Natural killer cell (primary cell): ENCODE measurements around the gene BSN. TPM values are rescaled to one million over a fixed set of nuclear protein-coding genes. Genes with fewer than 3 reads are reported as not detected.
A peak's percentile ranks its signal among the peaks of the same experiment; 100 is the strongest.

ENCODE experiments used
- ATAC-seq, 3 donors: fragments of 150-1000 bp in 2 of 3; fragments of 200-7000 bp in 1 of 3; cut with Tn5 transposase; 1 replicate in 1 of 3; 2 replicates in 2 of 3; pipeline ENCODE4 v1.10.0; 2021; ENCODE audit warnings: mild to moderate bottlenecking in 2 of 3, moderate library complexity in 2 of 3
- DNase-seq, 2 donors: peaks; one replicate each; pipeline versions ENCODE4 v3.0.0 to v3.0.0-alpha.2; 2013 to 2021; ENCODE audit warnings: mixed read lengths in 1 of 2
- H3K27ac ChIP-seq: one replicate; pipeline ENCODE4 v1.5.1; 2013; ENCODE audit warnings: mild to moderate bottlenecking, low read length
- H3K27me3 ChIP-seq: one replicate; pipeline ENCODE4 v1.6.1; 2013; ENCODE audit warnings: low read length; ENCODE audit not compliant: control insufficient read depth, insufficient read depth
- H3K36me3 ChIP-seq: one replicate; pipeline ENCODE4 v1.6.1; 2013; ENCODE audit warnings: low read length; ENCODE audit not compliant: control insufficient read depth, insufficient read depth
- H3K4me1 ChIP-seq: one replicate; pipeline ENCODE4 v1.6.1; 2013; ENCODE audit warnings: low read length; ENCODE audit not compliant: control insufficient read depth, insufficient read depth
- H3K4me3 ChIP-seq: one replicate; pipeline ENCODE4 v1.5.1; 2013; ENCODE audit warnings: low read length
- H3K9me3 ChIP-seq: one replicate; pipeline ENCODE4 v1.6.1; 2013; ENCODE audit warnings: low read length; ENCODE audit not compliant: control insufficient read depth, insufficient read depth
- H3K27ac Mint-ChIP-seq, 2 donors: one replicate each; pipeline ENCODE4 v1.8.0; 2022; ENCODE audit warnings: mild to moderate bottlenecking in 2 of 2, mixed read lengths in 2 of 2, moderate library complexity in 1 of 2
- H3K27me3 Mint-ChIP-seq, 2 donors: one replicate each; pipeline ENCODE4 v1.8.0; 2022; ENCODE audit warnings: low read depth in 2 of 2, mixed read lengths in 2 of 2
- H3K36me3 Mint-ChIP-seq: one replicate; pipeline ENCODE4 v1.8.0; 2022; ENCODE audit warnings: mixed read lengths
- H3K4me1 Mint-ChIP-seq, 2 donors: one replicate each; pipeline ENCODE4 v1.8.0; 2022; ENCODE audit warnings: mixed read lengths in 2 of 2
- H3K4me3 Mint-ChIP-seq: one replicate; pipeline ENCODE4 v1.8.0; 2022; ENCODE audit warnings: mild to moderate bottlenecking, moderate library complexity, mixed read lengths
- H3K9me3 Mint-ChIP-seq, 2 donors: one replicate each; pipeline ENCODE4 v1.8.0; 2022; ENCODE audit warnings: mixed read lengths in 2 of 2
- WGBS: methylation state at CpG from one replicate; pipeline ENCODE4 v1.1.7; 2013; ENCODE audit warnings: missing lambda C conversion rate; ENCODE audit not compliant: insufficient coverage; 5-methylcytosine and 5-hydroxymethylcytosine counted together
- intact Hi-C: fragments of 100-400 bp; cut with micrococcal nuclease; formaldehyde crosslinking; loops from one replicate; pipeline ENCODE4 v1.14.2; 2022
- total RNA-seq, 4 donors: library from RNA; stranded (reverse); fragments of 120-200 nt in 1 of 4; gene quantifications; one replicate each; pipeline versions ENCODE4 v1.2.3 to v1.2.4, GENCODE V29; 2013 to 2022
- TF ChIP-seq, protein P1 (sequence below): fragments of 200-600 bp; IDR thresholded peaks from one replicate; pipeline ENCODE4 v1.8.0; 2022; ENCODE audit warnings: antibody characterized with exemption

Gene BSN
- total RNA-seq, 3 donors from 2014 or later (not counting 1 experiment from before 2014, with no cell fraction given) = 0.33 to 0.41 (median 0.35) TPM

- no peaks in the 10 kb centered on the region for H3K4me1 Mint-ChIP-seq
- intact Hi-C loops = no loop called here
- Histone ChIP-seq H3K4me1 (no peaks in the 10 kb centered on the region), H3K4me3 (no peak overlapping the region), H3K27me3 (no peaks in the 10 kb centered on the region), H3K27ac (no peak overlapping the region), H3K9me3 (no peaks in the 10 kb centered on the region), H3K36me3 (no peaks in the 10 kb centered on the region)
- ATAC-seq = no peak
- no peaks in the 10 kb centered on the region for H3K36me3 Mint-ChIP-seq
- no peak overlapping the region for H3K4me3 Mint-ChIP-seq
- WGBS = 70% methylated on average over 2 of the region's 2 CpGs
- DNase-seq = no peak
- TF ChIP-seq, protein P1, sequence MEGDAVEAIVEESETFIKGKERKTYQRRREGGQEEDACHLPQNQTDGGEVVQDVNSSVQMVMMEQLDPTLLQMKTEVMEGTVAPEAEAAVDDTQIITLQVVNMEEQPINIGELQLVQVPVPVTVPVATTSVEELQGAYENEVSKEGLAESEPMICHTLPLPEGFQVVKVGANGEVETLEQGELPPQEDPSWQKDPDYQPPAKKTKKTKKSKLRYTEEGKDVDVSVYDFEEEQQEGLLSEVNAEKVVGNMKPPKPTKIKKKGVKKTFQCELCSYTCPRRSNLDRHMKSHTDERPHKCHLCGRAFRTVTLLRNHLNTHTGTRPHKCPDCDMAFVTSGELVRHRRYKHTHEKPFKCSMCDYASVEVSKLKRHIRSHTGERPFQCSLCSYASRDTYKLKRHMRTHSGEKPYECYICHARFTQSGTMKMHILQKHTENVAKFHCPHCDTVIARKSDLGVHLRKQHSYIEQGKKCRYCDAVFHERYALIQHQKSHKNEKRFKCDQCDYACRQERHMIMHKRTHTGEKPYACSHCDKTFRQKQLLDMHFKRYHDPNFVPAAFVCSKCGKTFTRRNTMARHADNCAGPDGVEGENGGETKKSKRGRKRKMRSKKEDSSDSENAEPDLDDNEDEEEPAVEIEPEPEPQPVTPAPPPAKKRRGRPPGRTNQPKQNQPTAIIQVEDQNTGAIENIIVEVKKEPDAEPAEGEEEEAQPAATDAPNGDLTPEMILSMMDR = no peak
- no peaks in the 10 kb centered on the region for H3K9me3 Mint-ChIP-seq
- H3K27ac Mint-ChIP-seq = no peak overlapping the region
- no peaks in the 10 kb centered on the region for H3K27me3 Mint-ChIP-seq
These were observed 93.5 kb downstream of the BSN start for GRCh38 chr3:49647741-49648140.

DNA sequence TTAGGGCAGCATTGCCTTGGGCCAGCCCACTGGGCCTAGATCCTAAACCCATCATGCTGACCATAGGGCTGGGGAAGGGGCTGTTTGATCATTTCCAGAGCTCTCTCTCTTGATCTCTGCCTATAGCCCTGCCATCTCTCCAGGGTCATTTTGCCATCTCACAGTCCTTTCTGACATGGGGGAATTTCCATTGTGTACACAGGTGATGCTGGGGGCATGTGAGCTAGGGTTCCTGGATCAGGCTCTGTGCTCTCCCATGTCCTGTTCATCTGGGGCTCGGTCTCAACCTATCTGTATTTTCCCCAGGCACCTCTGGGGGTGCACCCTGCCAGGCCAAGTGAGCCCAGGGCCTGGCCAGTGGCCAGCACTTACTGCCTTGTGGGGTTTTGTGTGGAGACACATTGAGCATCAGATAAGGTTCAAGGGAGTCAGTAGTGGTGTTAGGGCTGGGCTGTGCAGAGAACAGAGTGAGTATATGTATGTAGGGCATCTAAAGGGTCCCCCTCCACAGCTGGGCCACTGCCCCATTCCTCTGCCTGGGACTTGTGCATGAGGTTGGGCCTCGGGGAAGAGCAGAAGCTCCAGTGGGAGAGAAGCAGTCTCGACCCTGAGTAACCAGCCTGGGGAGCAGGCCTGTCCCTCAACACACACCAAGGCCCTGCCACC, 94.2 kb downstream of the BSN start:
- no peaks in the 10 kb centered on the region for H3K4me1 ChIP-seq
- no peaks in the 10 kb centered on the region for H3K9me3 ChIP-seq
- no peaks in the 10 kb centered on the region for H3K36me3 Mint-ChIP-seq
- no peaks in the 10 kb centered on the region for H3K27me3 ChIP-seq
- ATAC-seq (no peak), DNase-seq (no peak)
- no peak overlapping the region for H3K4me3 ChIP-seq
- no peaks in the 10 kb centered on the region for H3K36me3 ChIP-seq
- H3K4me3 Mint-ChIP-seq = no peak overlapping the region
- H3K27me3 Mint-ChIP-seq = no peaks in the 10 kb centered on the region
- H3K9me3 Mint-ChIP-seq = no peaks in the 10 kb centered on the region
- WGBS = 73% methylated on average over 3 of the region's 3 CpGs
- H3K27ac ChIP-seq = no peak overlapping the region
- H3K27ac Mint-ChIP-seq = no peak overlapping the region
- no peaks in the 10 kb centered on the region for H3K4me1 Mint-ChIP-seq
- TF ChIP-seq, protein P1 = no peak
- intact Hi-C loops = no loop called here

DNA sequence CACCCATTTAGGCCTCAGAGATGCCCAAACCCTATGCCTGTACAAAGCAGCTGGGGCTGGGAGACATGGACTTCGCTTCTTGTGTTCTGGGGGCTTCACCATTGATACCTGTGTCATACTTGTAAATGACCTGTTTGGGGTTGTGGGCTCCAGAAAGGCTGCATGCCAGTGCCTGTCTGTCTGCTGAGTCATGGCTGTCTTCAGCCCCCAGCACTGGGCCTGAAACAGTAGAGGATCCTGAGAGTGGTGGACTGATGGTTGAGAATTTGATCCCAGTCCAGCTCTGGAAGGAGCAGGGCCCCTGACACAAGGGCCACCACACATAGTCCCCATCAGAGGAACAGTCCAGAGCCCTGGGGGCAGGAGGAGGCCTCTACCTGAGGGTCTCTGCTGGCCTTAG, 95.3 kb downstream of the BSN start:
- 90% methylated on average over 1 of the region's 1 CpG for WGBS
- DNase-seq (no peak), ATAC-seq (no peak)
- Histone ChIP-seq H3K4me3 (no peak overlapping the region), H3K27ac (no peak overlapping the region), H3K4me1 (no peaks in the 10 kb centered on the region), H3K36me3 (no peaks in the 10 kb centered on the region), H3K27me3 (no peaks in the 10 kb centered on the region), H3K9me3 (no peaks in the 10 kb centered on the region)
- H3K4me1 Mint-ChIP-seq = no peaks in the 10 kb centered on the region
- H3K9me3 Mint-ChIP-seq = no peaks in the 10 kb centered on the region
- TF ChIP-seq, protein P1 = no peak
- intact Hi-C loops = no loop called here
- no peak overlapping the region for H3K27ac Mint-ChIP-seq
- H3K27me3 Mint-ChIP-seq = no peaks in the 10 kb centered on the region
- no peak overlapping the region for H3K4me3 Mint-ChIP-seq
- no peaks in the 10 kb centered on the region for H3K36me3 Mint-ChIP-seq

DNA sequence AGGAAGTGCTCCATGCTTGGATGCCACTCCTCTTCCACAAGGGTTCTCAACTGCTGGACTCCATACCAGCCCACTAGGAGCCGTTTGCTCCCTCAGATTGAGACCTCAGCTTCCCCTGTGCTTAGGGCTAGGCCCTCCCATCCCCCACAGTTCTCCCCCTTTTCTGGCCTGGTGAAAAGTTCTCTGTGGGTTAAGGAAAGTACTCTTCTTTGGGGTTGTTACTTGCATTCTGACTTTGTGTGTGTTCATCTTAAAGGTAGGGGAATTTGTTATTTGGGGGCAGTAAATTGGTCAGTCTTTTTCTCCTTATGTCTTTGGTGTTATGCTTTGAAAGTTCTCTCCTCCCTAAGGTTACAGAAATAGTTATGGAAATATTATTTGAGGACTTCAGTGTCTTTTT, 95.9 kb downstream of the BSN start:
- H3K4me3 ChIP-seq = no peak overlapping the region
- Mint-ChIP-seq H3K36me3 (no peaks in the 10 kb centered on the region), H3K27ac (peak overlapping the region in 1 of 2 donors; percentile 22), H3K4me3 (no peak overlapping the region), H3K4me1 (no peaks in the 10 kb centered on the region), H3K9me3 (no peaks in the 10 kb centered on the region), H3K27me3 (no peaks in the 10 kb centered on the region)
- H3K27ac ChIP-seq = no peak overlapping the region
- ATAC-seq (no peak), DNase-seq (no peak)
- 36% methylated on average over 1 of the region's 1 CpG for WGBS
- H3K9me3 ChIP-seq = no peaks in the 10 kb centered on the region
- TF ChIP-seq, protein P1 = no peak
- no peaks in the 10 kb centered on the region for H3K4me1 ChIP-seq
- intact Hi-C loops = no loop called here
- H3K27me3 ChIP-seq = no peaks in the 10 kb centered on the region
- H3K36me3 ChIP-seq = no peaks in the 10 kb centered on the region
